ENCODE results near the gene COL25A1.
"Not testable (repeated sequence)": the region's sequence is repeated elsewhere in the genome, so short reads cannot be mapped to it uniquely, and the experiment has no call there.

Gene COL25A1

DNA sequence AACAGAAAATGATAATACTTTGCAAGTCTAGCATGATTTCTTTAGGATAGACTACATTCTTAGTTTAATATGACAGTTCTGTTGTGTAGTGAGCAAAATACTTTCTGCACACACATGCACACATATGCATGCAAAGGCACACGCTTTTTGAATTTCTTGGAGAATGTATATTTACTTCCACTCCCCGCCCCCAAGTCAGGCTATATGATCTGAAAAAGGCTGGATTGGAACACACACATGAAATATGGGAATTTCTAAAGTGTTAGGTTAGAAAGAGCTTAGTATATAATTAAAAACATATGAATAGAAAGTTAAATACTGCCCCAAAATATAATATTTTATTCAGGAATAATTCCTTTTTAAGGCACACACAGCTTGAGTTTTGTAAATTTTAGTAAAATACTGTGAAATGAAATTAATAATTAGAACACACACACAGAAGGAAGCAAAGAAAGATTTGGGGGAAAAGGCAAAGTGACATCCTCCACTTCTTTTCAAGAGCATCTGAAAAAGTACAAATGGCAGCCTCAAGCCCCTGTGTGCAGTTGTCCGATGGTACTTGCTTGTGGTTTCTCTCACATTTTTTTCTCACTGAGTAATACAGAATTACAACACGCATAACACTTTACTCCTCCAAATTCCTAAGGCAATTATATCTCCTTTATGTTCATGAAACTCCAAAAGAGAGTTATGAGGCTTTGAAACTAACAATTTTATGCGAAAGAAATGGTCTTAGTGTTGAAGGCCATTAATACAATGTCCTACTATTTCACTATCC is 310.7 kb downstream of the COL25A1 start:
- TF ChIP-seq CTCF (IDR thresholded peaks at IDR 0.05; ENCODE audit: low read depth, low read length) = no peak
- in situ Hi-C loops (cut with HindIII; ENCODE audit: low sequenced_read_pairs) = no loop called here
- peak; percentile 75 for DNase-seq (ENCODE audit: low read depth, low spot score)
- H3K4me3 ChIP-seq (ENCODE audit: low read depth, low read length) = no peak overlapping the region

DNA sequence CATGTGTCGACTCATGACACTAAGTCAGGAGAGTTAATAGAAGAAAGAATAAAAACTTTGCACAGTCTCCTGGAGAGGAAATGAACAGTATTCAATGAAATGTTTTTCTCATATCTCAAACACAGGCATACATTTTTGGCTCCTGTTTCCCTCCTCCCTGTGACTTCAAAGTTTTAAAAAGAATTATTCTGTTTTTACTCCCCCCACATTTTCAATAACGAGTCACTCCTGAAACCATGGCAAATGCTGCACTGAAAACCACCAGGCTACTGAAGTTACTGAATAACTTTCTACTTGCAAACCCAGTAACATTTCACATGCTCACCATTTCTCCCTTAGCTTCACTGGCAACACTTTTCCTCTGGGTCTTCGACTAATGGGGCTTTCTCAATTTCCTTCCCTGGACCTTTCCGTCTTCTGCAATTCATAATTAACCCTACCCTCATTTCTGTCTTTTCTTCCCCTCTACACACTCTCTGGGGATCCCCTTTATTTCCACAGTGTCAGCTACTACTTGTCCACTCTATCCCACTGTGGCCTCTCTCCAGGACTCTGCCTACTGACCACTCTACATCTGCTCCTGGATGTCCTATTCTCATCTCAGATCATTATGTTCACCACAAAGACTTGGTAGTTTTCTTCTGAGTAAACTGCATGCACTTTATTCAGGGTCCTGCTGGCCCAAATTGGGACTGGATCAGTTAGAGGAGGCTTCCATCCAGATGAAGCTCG is 313.8 kb downstream of the COL25A1 start:
- in situ Hi-C loops (cut with HindIII; ENCODE audit: low sequenced_read_pairs) = no loop called here
- H3K4me3 ChIP-seq (ENCODE audit: low read depth, low read length) = no peak overlapping the region
- no peak for TF ChIP-seq CTCF (IDR thresholded peaks at IDR 0.05; ENCODE audit: low read depth, low read length)
- peak; percentile 28 for DNase-seq (ENCODE audit: low read depth, low spot score)

GRCh38 chr4:108984495-108984894 is 318.0 kb downstream of the COL25A1 start:
- DNase-seq (ENCODE audit: low read depth, low spot score); in situ Hi-C loops (cut with HindIII; ENCODE audit: low sequenced_read_pairs); H3K4me3 ChIP-seq (ENCODE audit: low read depth, low read length): not testable (repeated sequence)

GRCh38 chr4:108982402-108983185 is 319.9 kb downstream of the COL25A1 start:
- DNase-seq (ENCODE audit: low read depth, low spot score) = no peak
- TF ChIP-seq CTCF (IDR thresholded peaks at IDR 0.05; ENCODE audit: low read depth, low read length) = no peak
- H3K4me3 ChIP-seq (ENCODE audit: low read depth, low read length) = no peak overlapping the region
- in situ Hi-C loops (cut with HindIII; ENCODE audit: low sequenced_read_pairs) = no loop called here

- no peak for TF ChIP-seq CTCF (IDR thresholded peaks at IDR 0.05; ENCODE audit: low read depth, low read length)
- in situ Hi-C loops (cut with HindIII; ENCODE audit: low sequenced_read_pairs) = no loop called here
- no peak overlapping the region for H3K4me3 ChIP-seq (ENCODE audit: low read depth, low read length)
- DNase-seq (ENCODE audit: low read depth, low spot score) = no peak
Observed at GRCh38 chr4:108980455-108981239, 321.8 kb downstream of the COL25A1 start.

DNA sequence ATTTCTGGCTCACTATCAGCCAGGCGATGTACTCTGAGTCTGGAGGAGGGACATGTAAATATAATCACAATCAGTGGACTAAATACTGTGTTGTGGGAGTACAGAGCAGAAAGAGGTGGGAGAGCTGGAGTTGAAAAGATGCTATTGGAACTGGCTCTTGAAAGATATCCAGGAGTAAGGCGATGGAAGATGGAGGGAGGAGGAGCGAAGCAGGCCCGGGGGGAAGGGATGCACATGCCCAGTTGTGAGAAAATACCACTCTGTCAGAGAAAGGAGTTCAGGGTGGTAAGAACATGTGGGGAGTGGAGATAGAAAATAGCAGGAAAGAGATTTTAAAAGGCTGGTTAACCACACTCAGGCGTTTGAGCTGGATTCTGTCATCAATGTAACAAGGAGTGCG is 322.7 kb downstream of the COL25A1 start:
- no peak overlapping the region for H3K4me3 ChIP-seq (ENCODE audit: low read depth, low read length)
- no peak for TF ChIP-seq CTCF (IDR thresholded peaks at IDR 0.05; ENCODE audit: low read depth, low read length)
- no peak for DNase-seq (ENCODE audit: low read depth, low spot score)
- in situ Hi-C loops (cut with HindIII; ENCODE audit: low sequenced_read_pairs) = no loop called here
